Fibroblast of lung (primary cell): ENCODE data around the gene DOP1A. TPM values are rescaled to one million over a fixed set of nuclear protein-coding genes. Genes with fewer than 3 reads are reported as not detected.
A peak's percentile ranks its signal among the peaks of the same experiment; 100 is the strongest.

Experiments
- DNase-seq, 2 donors: peaks; one replicate each; pipeline versions ENCODE4 v3.0.0 to v3.0.0-alpha.2; 2010; ENCODE audit warnings: low read depth in 2 of 2
- H2AFZ ChIP-seq: 2 replicates; pipeline ENCODE4 v1.5.1; 2012; ENCODE audit warnings: low read length, control low read depth, inconsistent platforms
- H3K27ac ChIP-seq: 2 replicates; pipeline ENCODE4 v1.5.1; 2011; ENCODE audit warnings: low read length, control low read depth; ENCODE audit not compliant: insufficient read depth
- H3K27me3 ChIP-seq: 2 replicates; pipeline ENCODE4 v1.5.1; 2011; ENCODE audit warnings: mild to moderate bottlenecking, low read length; ENCODE audit not compliant: control insufficient read depth, insufficient read depth
- H3K36me3 ChIP-seq: 2 replicates; pipeline ENCODE4 v1.5.1; 2011; ENCODE audit warnings: low read length; ENCODE audit not compliant: control insufficient read depth, insufficient read depth
- H3K4me1 ChIP-seq: 2 replicates; pipeline ENCODE4 v1.5.1; 2011; ENCODE audit warnings: low read length; ENCODE audit not compliant: control insufficient read depth, insufficient read depth; ENCODE audit errors: extremely low read depth
- H3K4me2 ChIP-seq: 2 replicates; pipeline ENCODE4 v1.5.1; 2011; ENCODE audit warnings: low read length, control low read depth; ENCODE audit not compliant: insufficient read depth; ENCODE audit errors: extremely low read depth
- H3K4me3 ChIP-seq, 4 experiments: fragments of 200-600 bp in 1 of 4; sonication (generic) in 1 of 4; replicated peaks in 1 of 4; 2 replicates each; pipeline ENCODE4 v1.5.1; 2011 to 2016; ENCODE audit warnings: low read length in 4 of 4, low read depth in 3 of 4, mild to moderate bottlenecking in 3 of 4, control low read depth in 2 of 4, inconsistent platforms in 1 of 4, mixed read lengths in 1 of 4; ENCODE audit not compliant: insufficient read depth in 1 of 4; ENCODE audit errors: control extremely low read depth in 1 of 4
- H3K79me2 ChIP-seq: 2 replicates; pipeline ENCODE4 v1.5.1; 2012; ENCODE audit warnings: mild to moderate bottlenecking, low read length, inconsistent platforms; ENCODE audit not compliant: control insufficient read depth, insufficient read depth
- H3K9ac ChIP-seq: 2 replicates; pipeline ENCODE4 v1.5.1; 2011; ENCODE audit warnings: mild to moderate bottlenecking, low read length, control low read depth; ENCODE audit not compliant: insufficient read depth
- H3K9me3 ChIP-seq: 2 replicates; pipeline ENCODE4 v1.5.1; 2012; ENCODE audit warnings: low read depth, low read length; ENCODE audit not compliant: control insufficient read depth, insufficient read depth
- H4K20me1 ChIP-seq: 2 replicates; pipeline ENCODE4 v1.5.1; 2011; ENCODE audit warnings: low read length; ENCODE audit not compliant: control insufficient read depth, insufficient read depth; ENCODE audit errors: extremely low read depth
- CTCF ChIP-seq, 2 donors: IDR thresholded peaks in 1 of 2; conservative IDR thresholded peaks in 1 of 2; 1 replicate in 1 of 2; 2 replicates in 1 of 2; pipeline ENCODE4 v1.5.1; 2011 to 2012; ENCODE audit warnings: low read length in 2 of 2, control low read depth in 1 of 2, inconsistent platforms in 1 of 2, low read depth in 1 of 2, mild to moderate bottlenecking in 1 of 2
- EZH2 ChIP-seq: IDR thresholded peaks from 2 replicates; pipeline ENCODE4 v1.5.1; 2012; ENCODE audit warnings: low read length, control low read depth, mild to moderate bottlenecking; ENCODE audit errors: missing control alignments
- polyA plus RNA-seq, 2 donors: library from polyadenylated mRNA; depleted of rRNA in 1 of 2; stranded (reverse) in 1 of 2; unstranded in 1 of 2; fragments of >200 nt; gene quantifications; 2 replicates each; pipeline ENCODE4 v1.2.1, GENCODE V29; 2011 to 2012; ENCODE audit warnings: missing spikeins in 1 of 2
- total RNA-seq: library from RNA; depleted of rRNA; stranded (reverse); fragments of >200 nt; gene quantifications from 2 replicates; pipeline ENCODE4 v1.2.1, GENCODE V29; 2014

Gene DOP1A
- total and polyA plus RNA-seq, 2 donors (not counting 1 experiment from before 2014, with no cell fraction given): 13.2 to 33.7 TPM

GRCh38 chr6:83119742-83120300 is 52.4 kb downstream of the DOP1A start:
- Histone ChIP-seq H3K4me2 (no peak overlapping the region), H3K9ac (no peak overlapping the region), H3K9me3 (no peaks in the 10 kb centered on the region), H2AFZ (no peak overlapping the region), H3K79me2 (no peaks in the 10 kb centered on the region), H3K36me3 (no peaks in the 10 kb centered on the region), H3K27me3 (no peaks in the 10 kb centered on the region), H3K27ac (no peak overlapping the region), H4K20me1 (no peaks in the 10 kb centered on the region), H3K4me3 (no peak overlapping the region), H3K4me1 (no peaks in the 10 kb centered on the region)
- DNase-seq: peak in 1 of 2 donors; percentile 19
- TF ChIP-seq EZH2: no peak
- TF ChIP-seq CTCF (conservative IDR thresholded peaks at IDR 0.05 in 1 of 2, IDR thresholded peaks at IDR 0.05 in 1 of 2; ENCODE audit: low read depth in 1 of 2, low read length in 2 of 2): no peak

- TF ChIP-seq CTCF (conservative IDR thresholded peaks at IDR 0.05 in 1 of 2, IDR thresholded peaks at IDR 0.05 in 1 of 2; ENCODE audit: low read depth in 1 of 2, low read length in 2 of 2): no peak
- no peak for TF ChIP-seq EZH2
- no peaks in the 10 kb centered on the region for H3K27me3 ChIP-seq
- H3K27ac ChIP-seq: no peak overlapping the region
- peaks cover 2% of the 10 kb centered on the region for H3K4me1 ChIP-seq
- no peak for DNase-seq
- H4K20me1 ChIP-seq: no peaks in the 10 kb centered on the region
- H3K4me2 ChIP-seq: no peak overlapping the region
- H3K9ac ChIP-seq: no peak overlapping the region
- H3K36me3 ChIP-seq: no peaks in the 10 kb centered on the region
- H3K9me3 ChIP-seq: no peaks in the 10 kb centered on the region
- no peaks in the 10 kb centered on the region for H3K79me2 ChIP-seq
- H2AFZ ChIP-seq: no peak overlapping the region
- no peak overlapping the region for H3K4me3 ChIP-seq
Measured at GRCh38 chr6:83124553-83124952, 57.1 kb downstream of the DOP1A start.

- no peak overlapping the region for H2AFZ ChIP-seq
- H3K9me3 ChIP-seq: no peaks in the 10 kb centered on the region
- H3K27me3 ChIP-seq: no peaks in the 10 kb centered on the region
- H3K4me3 ChIP-seq: no peak overlapping the region
- no peaks in the 10 kb centered on the region for H3K79me2 ChIP-seq
- peaks cover 2% of the 10 kb centered on the region for H3K4me1 ChIP-seq
- no peak for TF ChIP-seq CTCF (conservative IDR thresholded peaks at IDR 0.05 in 1 of 2, IDR thresholded peaks at IDR 0.05 in 1 of 2; ENCODE audit: low read depth in 1 of 2, low read length in 2 of 2)
- no peak for TF ChIP-seq EZH2
- no peak overlapping the region for H3K4me2 ChIP-seq
- DNase-seq: no peak
- no peak overlapping the region for H3K9ac ChIP-seq
- H4K20me1 ChIP-seq: no peaks in the 10 kb centered on the region
- no peaks in the 10 kb centered on the region for H3K36me3 ChIP-seq
- no peak overlapping the region for H3K27ac ChIP-seq
Measured at GRCh38 chr6:83125425-83125824, 58.0 kb downstream of the DOP1A start.
